ENCODE measurements around the gene SYAP1.
"Not testable (repeated sequence)": the region's sequence is repeated elsewhere in the genome, so short reads cannot be mapped to it uniquely, and the experiment has no call there.

Gene SYAP1

DNA sequence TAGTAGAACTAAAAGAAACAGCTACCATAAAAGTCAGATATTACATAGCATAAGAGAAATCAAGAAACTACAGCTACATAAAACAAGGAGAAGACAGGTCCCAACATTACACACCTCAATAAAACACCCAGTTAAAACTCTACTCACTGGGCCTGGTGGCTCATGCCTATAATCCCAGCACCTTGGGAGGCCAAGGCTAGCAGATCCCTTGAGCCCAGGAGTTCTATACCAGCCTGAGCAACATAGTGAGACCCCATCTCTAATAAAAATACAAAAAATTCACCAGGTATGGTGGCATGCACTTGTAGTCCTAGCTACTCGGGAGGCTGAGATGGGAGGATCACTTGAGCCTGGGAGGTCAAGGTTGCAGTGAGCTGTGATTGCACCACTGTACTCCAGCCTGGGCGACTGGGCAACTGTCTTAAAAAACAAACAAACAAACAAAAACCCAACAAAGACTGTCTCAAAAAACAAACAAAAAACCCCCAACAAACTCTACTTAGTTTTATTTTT is 51.6 kb downstream of the SYAP1 start:
- TF ChIP-seq, protein P1, sequence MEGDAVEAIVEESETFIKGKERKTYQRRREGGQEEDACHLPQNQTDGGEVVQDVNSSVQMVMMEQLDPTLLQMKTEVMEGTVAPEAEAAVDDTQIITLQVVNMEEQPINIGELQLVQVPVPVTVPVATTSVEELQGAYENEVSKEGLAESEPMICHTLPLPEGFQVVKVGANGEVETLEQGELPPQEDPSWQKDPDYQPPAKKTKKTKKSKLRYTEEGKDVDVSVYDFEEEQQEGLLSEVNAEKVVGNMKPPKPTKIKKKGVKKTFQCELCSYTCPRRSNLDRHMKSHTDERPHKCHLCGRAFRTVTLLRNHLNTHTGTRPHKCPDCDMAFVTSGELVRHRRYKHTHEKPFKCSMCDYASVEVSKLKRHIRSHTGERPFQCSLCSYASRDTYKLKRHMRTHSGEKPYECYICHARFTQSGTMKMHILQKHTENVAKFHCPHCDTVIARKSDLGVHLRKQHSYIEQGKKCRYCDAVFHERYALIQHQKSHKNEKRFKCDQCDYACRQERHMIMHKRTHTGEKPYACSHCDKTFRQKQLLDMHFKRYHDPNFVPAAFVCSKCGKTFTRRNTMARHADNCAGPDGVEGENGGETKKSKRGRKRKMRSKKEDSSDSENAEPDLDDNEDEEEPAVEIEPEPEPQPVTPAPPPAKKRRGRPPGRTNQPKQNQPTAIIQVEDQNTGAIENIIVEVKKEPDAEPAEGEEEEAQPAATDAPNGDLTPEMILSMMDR (IDR thresholded peaks at IDR 0.05; ENCODE audit: low read depth, low read length), result no peak
- H3K4me3 ChIP-seq (ENCODE audit: low read depth, low read length), result no peak overlapping the region

DNA sequence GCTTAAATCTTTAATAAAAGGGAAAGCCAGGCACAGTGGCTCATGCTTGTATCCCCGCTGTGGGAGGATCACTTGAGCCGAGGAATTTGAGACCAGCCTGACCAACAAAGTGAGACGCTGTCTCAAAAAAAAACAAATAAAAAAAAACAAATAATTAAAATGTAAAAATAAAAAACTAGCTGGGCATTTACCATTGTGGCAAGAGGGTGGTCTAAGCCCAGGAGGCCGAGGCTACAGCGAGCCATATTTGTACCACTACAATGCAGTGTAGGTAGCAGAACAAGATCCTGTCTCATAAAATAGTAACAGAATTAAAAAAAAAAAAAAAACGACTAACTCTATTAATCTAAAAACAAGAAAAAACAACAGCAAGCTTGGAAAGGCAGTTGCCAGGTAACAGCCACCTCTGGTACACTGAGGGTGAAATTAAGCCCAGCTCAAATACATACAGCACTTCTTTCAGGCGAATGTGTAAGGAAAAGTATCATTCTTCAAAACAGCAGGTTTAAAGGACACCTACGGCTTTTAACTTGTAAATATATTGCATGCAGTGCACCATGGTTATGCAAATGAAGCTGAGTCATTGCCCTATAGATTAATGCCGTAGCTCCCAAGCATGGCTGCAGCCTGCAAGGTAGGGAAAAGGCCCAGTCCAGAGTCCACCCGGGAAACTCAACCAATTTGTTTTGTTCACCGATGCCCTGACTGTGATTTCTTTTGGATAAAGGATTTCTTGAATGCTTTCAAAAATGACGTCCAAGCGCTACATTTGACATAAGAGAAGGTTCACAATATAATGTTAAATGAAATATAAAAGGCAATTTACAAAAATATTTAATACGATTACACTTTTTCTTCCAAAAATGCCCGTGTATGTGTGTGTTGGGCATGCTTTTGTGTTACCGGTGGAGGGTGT is 52.3 kb downstream of the SYAP1 start:
- TF ChIP-seq, protein P1 (IDR thresholded peaks at IDR 0.05; ENCODE audit: low read depth, low read length), result no peak
- H3K4me3 ChIP-seq (ENCODE audit: low read depth, low read length), result no peak overlapping the region

DNA sequence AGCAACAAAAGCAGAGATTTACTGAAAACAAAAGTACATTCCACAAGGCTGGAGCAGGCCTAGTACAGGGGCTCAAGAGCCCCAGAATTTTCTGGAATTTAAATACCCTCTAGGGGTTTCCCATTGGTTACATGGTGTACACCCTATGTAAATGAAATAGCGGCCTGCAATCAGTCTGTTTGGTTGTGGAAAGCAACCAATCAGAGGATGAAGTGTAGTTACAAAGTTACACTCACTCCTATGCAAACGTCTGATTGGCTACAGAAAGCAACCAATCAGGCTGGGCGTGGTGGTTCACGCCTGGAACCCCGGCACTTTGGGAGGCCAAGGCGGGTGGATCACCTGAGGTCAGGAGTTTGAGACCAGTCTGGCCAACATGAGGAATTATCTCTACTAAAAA is 53.0 kb downstream of the SYAP1 start:
- no peak overlapping the region for H3K4me3 ChIP-seq (ENCODE audit: low read depth, low read length)
- TF ChIP-seq, protein P1 (IDR thresholded peaks at IDR 0.05; ENCODE audit: low read depth, low read length), result no peak

DNA sequence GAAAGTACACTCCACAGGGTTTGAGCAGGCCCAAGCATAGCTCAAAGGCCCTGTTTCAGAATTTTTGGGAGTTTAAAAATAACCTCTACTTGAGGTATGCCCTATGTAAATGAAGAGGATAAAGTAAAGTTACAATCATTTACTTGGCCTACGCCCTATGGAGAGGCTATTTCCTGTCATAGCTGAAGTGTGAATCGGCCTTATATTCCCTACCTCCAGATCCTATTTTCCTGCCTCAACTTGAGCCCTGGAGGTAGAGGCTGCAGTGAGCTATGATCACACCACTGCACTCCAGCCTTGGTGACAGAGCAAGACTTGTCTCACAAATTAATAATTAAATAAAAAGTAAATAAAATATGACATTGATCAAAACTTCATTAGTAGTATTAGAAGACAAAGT is 55.3 kb downstream of the SYAP1 start:
- no peak overlapping the region for H3K4me3 ChIP-seq (ENCODE audit: low read depth, low read length)

DNA sequence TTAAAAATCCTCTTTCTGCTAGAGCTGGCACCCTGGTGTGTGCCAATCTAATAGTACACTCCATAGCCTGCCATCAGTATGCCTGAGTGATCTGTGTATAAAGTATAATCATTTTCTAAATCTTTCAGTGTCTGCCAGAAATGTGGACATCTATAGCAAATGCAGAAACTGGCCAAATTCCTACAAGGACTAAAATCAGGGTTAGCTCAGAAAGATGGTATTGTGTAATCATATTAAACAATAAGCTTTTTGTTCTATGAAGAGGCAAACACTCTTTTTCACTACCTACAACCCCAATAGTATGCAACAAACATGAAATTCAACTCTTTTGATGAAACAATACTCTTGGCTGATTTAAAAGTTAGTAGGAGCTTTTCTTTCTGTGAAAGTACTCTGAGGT is 59.1 kb downstream of the SYAP1 start:
- H3K4me3 ChIP-seq (ENCODE audit: low read depth, low read length), result no peak overlapping the region
- TF ChIP-seq, protein P1 (IDR thresholded peaks at IDR 0.05; ENCODE audit: low read depth, low read length), result no peak

More for the DNA sequence above, 55.3 kb downstream of the SYAP1 start:
- TF ChIP-seq, protein P1 (IDR thresholded peaks at IDR 0.05; ENCODE audit: low read depth, low read length), result no peak

DNA sequence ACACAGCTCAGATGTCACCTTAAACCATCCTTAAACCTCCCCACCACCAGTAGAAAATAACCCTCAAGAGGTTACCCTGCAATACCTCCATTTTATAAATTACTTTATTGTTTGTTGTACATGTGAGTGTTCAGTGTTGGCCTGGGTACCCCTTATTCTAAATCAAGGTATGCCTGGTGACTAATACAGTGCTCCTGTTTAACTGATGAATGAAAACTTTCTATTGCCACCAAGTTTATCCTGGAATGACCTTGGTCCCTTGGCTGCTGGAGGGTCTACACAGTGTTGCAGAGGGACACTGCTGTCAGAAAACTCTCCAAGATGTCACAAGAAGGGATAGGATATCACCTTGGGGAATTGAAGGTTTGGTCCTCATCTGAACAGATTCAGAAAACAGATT is 59.6 kb downstream of the SYAP1 start:
- no peak overlapping the region for H3K4me3 ChIP-seq (ENCODE audit: low read depth, low read length)
- TF ChIP-seq, protein P1 (IDR thresholded peaks at IDR 0.05; ENCODE audit: low read depth, low read length), result no peak

DNA sequence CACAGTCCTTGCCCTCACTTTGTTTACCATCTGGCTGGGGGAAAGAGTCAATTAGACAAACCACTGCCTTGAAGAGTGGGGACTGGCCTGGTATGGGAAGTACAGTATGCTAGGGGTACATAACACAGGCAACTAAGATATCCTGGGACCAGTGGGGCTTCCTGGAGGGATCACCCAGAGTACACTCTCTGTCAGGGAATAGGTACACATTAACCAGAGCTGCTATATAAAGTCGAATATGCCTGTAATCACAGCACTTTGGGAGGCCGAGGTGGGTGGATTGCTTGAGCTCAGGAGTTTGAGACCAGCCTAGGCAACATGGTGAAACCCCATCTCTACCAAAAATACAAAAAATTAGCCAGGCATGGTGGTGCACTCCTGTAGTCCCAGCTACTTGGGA is 60.4 kb downstream of the SYAP1 start:
- not testable (repeated sequence) for H3K4me3 ChIP-seq (ENCODE audit: low read depth, low read length)
